Fibroblast of mammary gland (primary cell): Measurements from ENCODE around the gene BEAN1.

Experiments used
- DNase-seq: peaks from one replicate; pipeline ENCODE4 v3.0.0-alpha.2; 2010; ENCODE audit warnings: low read depth
- H3K4me3 ChIP-seq: 2 replicates; pipeline ENCODE4 v1.5.1; 2011; ENCODE audit warnings: low read depth, mild to moderate bottlenecking, low read length, moderate library complexity; ENCODE audit not compliant: control insufficient read depth
- CTCF ChIP-seq: conservative IDR thresholded peaks from 2 replicates; pipeline ENCODE4 v1.5.1; 2011; ENCODE audit warnings: low read depth, low read length, inconsistent platforms; ENCODE audit not compliant: control insufficient read depth, insufficient read depth

The BEAN1 gene

GRCh38 chr16:66382171-66382965 lies 44.7 kb upstream of the BEAN1 start:
- no peak overlapping the region for H3K4me3 ChIP-seq
- peak; percentile 54 for DNase-seq
- no peak for TF ChIP-seq CTCF

GRCh38 chr16:66382966-66383299 lies 44.2 kb upstream of the BEAN1 start:
- DNase-seq = peak; percentile 63
- H3K4me3 ChIP-seq = no peak overlapping the region
- no peak for TF ChIP-seq CTCF

- TF ChIP-seq CTCF = no peak
- DNase-seq = no peak
- no peak overlapping the region for H3K4me3 ChIP-seq
These were observed 43.5 kb upstream of the BEAN1 start for GRCh38 chr16:66383551-66383950.

GRCh38 chr16:66385415-66385814 lies 41.7 kb upstream of the BEAN1 start:
- H3K4me3 ChIP-seq = no peak overlapping the region
- TF ChIP-seq CTCF = no peak
- no peak for DNase-seq

GRCh38 chr16:66386629-66387622 lies 40.2 kb upstream of the BEAN1 start:
- no peak overlapping the region for H3K4me3 ChIP-seq
- DNase-seq = no peak
- TF ChIP-seq CTCF = no peak

GRCh38 chr16:66387817-66388332 lies 39.2 kb upstream of the BEAN1 start:
- TF ChIP-seq CTCF = no peak
- no peak for DNase-seq
- no peak overlapping the region for H3K4me3 ChIP-seq
